CD1c-positive myeloid dendritic cell (primary cell): ENCODE results near the gene EIF5A2.
"Not testable (repeated sequence)": the region's sequence is repeated elsewhere in the genome, so short reads cannot be mapped to it uniquely, and the experiment has no call there.

Experiments
- DNase-seq: peaks from one replicate; pipeline ENCODE4 v3.0.0-alpha.2; 2016; ENCODE audit errors: extremely low spot score

EIF5A2 gene

DNA sequence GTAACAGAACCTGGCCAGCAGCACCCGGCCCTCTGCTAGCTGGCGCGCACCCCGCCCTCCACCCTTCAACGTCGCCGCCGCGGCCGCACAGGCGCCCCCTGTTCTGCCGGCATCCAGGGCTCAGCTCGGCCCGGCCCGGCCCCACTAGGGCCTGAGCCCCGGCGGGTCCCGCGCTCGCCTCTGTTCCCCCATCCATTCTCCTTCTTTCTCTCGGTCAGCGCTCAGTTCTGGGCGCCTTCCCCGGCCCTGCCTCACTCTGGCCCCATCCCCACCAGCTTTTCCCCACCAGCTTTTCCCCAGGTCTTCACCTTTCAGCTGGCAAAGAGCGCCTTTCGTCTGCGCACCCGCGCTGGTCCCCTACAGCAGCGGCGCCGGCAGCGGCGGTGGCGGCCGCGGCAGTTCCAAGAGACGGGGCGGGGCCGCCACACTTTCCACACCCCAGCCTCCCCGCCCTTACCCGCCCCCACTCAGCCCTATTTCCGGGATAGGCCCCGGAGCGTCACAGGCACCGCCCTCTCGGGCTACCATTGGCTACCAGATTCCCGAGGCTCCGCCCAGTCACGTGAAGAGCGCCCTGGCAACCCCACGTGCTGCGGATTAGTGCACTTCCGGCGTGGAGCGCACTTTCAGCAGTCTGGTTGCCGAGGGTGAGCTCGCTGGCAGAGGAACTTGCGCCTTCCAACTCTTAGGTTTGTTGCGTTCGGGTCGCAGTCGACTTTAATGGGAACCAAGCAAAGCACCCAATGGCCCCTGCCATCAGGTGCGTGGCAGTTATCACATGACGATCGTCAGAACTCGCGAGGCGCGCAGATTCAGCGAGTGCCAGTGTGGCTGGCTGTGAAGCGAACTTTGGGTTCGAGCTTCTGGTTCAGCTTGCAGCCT lies at the start of gene EIF5A2:
Gene EIF5A2 (minus strand): TSS at position 403 of the 882 bp plus-strand sequence. CDS start 831 bp downstream, outside the sequence.
- DNase-seq, result peak; percentile 96

DNA sequence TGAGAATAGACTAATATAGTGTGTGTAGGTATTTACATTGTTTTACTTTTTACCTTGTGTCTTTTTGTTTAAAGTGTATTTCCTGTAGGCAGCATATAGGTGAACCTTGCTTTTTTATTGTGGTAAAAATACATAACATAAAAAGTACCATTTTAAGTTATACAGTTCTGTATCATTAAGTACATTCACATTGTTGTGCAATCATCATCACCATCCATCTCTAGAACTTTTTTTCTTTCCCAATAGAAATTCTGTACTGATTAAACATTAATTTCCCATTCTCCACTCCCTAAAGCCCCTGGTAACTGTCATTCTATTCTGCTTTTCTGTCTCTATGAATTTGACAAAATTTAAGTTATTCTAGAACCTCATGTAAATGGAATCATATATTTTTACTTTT lies 48.2 kb upstream of the EIF5A2 start:
- DNase-seq, result no peak

DNA sequence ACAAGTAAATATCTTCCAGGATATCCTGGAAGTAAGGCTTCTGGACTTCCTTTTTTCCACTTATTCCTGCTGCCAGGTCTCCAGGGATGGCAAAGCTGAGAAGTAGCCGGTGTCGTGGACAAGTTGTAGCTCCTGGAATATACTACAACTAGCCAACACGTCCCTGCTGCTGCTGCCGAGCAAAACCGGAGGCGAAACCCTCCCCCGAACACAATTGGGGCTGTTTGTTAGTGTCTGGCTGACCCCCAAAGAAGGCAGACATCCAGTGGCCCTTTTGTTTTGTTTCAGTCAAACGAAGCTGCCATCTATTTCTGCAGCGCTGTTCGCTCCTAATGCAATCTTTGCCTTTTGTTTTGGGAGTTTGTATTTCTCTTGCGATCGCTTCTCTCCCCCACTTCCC lies 45.3 kb upstream of the EIF5A2 start:
- no peak for DNase-seq

DNA sequence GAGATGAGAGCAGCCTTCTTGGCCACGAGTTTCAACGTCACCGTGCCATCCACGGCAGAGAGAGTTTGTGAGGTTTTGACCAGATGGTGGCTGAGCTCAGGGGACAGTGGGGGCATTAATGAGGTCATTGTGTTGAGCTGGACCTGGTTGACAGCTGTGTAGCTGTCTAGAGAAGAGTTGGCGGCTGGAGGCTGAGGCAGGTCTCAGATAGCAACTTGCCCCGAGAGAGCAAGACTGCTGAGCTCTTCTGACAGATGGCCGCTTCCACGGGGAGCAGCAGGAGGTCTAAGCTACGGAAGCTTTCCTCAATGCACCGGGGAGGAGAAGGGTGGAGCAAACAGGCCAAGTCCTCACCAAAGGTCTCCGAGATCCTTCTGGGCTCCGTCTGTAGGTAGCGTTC lies 44.8 kb upstream of the EIF5A2 start:
- no peak for DNase-seq

GRCh38 chr3:170949211-170949610 lies 40.8 kb upstream of the EIF5A2 start:
- no peak for DNase-seq

- DNase-seq, result no peak
Observed at GRCh38 chr3:170947018-170947769, 38.8 kb upstream of the EIF5A2 start.

GRCh38 chr3:170942011-170942410 lies 33.6 kb upstream of the EIF5A2 start:
- DNase-seq, result no peak

DNA sequence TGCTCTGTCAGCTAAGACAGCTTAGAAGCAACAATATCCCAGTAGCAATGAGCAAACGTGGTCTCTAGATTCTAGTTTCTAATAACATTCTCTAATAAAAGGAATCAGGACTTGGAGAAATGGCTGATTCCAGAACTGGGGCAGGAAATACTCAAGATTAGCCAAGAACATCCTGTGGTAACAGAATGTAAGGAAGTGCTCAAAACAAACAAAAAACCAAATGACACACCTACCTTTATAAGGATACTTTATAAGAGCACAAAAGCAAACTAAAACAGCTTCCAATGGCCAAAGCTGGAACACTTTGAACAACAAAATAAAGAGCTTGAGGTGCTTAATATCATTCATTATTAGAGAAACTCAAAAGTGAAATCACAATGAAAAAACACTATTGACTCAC lies 33.1 kb upstream of the EIF5A2 start:
- DNase-seq, result no peak

DNA sequence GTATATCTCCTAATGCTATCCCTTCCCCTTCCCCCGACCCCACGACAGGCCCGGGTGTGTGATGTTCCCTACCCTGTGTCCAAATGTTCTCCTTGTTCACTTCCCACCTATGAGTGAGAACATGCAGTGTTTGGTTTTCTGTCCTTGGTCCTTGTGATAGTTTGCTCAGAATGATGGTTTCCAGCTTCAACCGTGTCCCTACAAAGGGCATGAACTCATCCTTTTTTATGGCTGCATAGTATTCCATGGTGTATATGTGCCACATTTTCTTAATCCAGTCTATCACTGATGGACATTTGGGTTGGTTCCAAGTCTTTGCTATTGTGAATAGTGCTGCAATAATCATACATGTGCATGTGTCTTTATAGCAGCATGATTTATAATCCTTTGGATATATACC lies 24.6 kb upstream of the EIF5A2 start:
- DNase-seq, result not testable (repeated sequence)

DNA sequence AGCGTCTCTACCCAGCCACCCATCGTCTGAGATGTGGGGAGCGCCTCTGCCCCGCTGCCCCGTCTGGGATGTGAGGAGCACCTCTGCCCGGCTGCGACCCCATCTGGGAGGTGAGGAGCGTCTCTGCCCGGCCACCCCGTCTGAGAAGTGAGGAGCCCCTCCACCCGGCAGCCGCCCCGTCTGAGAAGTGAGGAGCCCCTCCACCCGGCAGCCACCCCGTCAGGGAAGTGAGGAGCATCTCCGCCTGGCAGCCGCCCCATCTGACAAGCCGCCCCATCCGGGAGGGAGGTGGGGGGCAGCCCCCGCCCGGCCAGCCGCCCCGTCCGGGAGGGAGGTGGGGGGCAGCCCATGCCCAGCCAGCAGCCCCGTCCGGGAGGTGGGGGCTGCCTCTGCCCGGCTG lies 15.1 kb upstream of the EIF5A2 start:
- not testable (repeated sequence) for DNase-seq

GRCh38 chr3:170918715-170919114 lies 10.3 kb upstream of the EIF5A2 start:
- DNase-seq, result no peak

DNA sequence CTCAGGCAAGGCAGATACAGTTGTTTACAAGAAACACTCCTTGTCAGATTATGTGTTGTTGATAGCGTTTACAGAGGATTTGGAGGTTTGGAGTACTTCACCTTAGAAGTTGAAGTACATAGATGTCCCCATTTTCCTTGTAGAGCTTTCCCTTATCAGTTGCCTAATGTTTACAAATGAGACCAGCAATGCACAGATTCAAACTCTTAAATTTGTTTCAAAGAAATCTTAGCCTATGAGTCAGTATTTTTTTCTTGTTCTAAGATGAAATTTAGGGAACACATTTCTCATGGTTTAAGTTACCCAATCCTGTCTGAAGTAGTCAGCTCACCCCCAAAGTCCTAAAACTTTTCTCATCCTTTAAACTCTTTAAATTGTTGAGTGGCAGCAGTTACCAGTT lies 6.3 kb upstream of the EIF5A2 start:
- no peak for DNase-seq

DNA sequence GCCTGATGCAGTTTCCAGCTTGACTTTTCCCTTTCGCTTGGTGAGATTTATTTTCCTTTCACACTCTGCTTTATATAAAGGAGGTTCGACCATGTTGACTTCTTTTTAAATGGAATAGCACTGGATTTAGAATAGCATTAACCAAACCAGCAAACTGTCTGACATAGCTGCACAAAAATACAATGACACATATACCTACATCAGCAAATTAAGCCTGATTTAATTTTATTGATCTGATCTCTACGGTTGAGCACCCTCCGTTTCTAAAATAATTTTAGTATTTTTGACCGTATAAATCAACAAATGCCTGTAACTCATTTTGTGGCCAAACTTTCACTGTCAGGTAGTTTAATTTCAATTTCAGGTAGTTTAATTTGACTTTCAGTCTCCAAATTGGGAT lies 5.8 kb upstream of the EIF5A2 start:
- no peak for DNase-seq

DNA sequence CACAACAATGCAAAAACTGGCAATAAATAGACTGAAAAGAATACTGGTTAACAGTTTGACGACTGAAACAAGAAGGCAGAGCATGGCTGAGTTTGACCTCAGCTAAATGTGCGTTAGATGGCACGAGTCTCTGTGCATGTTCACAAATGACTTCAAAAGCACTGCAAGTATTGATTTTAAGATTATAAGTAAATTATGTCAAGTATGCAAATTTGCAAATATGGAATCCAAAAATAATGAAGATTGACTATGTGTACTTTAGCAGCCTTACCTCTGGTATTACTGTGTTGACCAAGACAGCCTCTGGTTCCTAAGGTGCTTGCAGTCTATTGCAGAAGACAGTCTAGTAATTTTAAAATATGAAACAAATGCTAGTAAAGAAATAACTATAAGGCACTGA lies 2.6 kb upstream of the EIF5A2 start:
- no peak for DNase-seq

DNA sequence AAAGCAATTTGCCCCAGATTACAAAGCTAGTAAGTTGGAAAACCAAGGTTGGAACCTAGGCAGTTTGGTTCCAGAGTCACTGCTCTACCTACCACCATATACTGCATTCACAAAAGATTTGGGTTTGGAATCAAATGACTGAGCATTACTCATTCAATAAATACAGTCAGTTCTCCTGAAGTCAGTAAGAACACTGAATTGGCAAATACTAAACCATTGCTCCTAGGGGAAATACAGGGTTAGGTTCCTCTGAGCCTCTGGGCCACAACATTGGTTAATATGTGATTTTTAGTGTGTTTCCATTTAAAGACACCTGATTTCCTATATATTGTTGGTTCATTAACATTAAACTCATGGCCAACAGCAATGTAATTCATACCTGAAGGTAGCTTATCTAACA lies 2.1 kb upstream of the EIF5A2 start:
- no peak for DNase-seq

GRCh38 chr3:170909129-170909903 lies 879 bp upstream of the EIF5A2 start:
- DNase-seq, result no peak

GRCh38 chr3:170907637-170908234 lies 701 bp downstream of the EIF5A2 start:
- no peak for DNase-seq

GRCh38 chr3:170905862-170906261 lies 2.6 kb downstream of the EIF5A2 start:
- no peak for DNase-seq

DNA sequence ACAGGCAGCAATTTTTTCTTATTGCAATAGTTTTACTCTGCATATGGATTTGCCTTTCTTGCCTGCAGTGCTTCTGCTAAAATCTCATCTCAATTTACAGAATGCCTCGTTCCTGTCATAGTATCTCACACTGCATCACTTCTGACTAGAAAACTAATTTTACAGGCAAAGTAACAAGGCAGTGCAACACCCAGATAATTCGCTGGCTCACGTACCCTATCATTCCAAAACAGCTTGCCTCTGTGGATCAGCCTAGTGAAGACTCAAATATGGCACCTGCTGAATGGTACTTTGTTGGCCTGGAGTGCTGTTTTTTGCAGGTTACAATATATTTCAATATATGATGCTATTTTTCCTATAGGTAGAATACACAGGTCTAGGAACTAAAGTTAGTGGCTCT lies 5.3 kb downstream of the EIF5A2 start:
- DNase-seq, result no peak

GRCh38 chr3:170899455-170899854 lies 9.0 kb downstream of the EIF5A2 start:
- DNase-seq, result no peak

DNA sequence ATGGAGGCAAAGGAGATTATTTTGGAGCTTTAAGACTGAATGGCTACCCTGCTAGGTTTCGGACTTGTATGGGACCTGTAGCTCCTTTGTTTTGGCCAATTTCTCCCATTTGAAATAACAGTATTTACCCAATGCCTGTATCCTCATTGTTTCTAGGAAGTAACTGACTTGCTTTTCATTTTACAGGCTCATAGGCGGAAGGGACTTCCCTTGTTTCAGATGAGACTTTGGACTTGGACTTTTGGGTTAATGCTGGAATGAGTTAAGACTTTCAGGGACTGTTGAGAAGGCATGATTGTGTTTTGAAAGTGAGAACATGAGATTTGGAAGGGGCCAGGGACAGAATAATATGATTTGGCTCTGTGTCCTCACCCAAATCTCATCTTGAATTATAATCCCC lies 10.5 kb downstream of the EIF5A2 start:
- DNase-seq, result no peak

- DNase-seq, result not testable (repeated sequence)
Observed at GRCh38 chr3:170897199-170897598, 11.2 kb downstream of the EIF5A2 start.
